Measurements from ENCODE around the gene GMIP.

DNA sequence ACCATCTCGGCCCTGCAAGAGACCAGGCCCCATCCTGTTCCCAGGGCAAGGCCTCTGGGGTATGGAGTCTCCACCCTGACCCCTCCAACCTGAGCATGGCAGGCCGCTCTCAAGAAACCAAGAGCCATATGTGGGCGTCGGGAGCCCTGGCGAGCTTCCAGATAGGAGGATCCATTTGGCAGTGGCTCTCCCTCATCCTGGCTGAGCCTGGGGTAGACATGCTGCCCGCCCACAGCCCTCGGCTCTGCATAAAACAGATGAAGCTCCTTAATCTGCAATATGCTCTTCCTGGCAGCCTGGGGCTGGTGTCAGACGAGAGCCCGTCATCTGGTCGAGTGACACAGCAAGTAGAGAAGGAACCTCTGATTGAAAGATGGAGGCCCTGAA is 13.9 kb upstream of the GMIP start:
- TF ChIP-seq CTCF (IDR thresholded peaks at IDR 0.05) (no peak), POLR2A (IDR thresholded peaks at IDR 0.05) (no peak)

Measured in uterus (tissue), 2 donors.